Hematopoietic multipotent progenitor cell treated with erythropoietin and hydrocortisone succinate and interleukin-3 and kit ligand, for 8 days (in vitro differentiated cells): ENCODE measurements around the gene SERTAD1.
"Not testable (repeated sequence)": the region's sequence is repeated elsewhere in the genome, so short reads cannot be mapped to it uniquely, and the experiment has no call there.

Source experiments
- DNase-seq: peaks from one replicate; pipeline ENCODE4 v3.0.0-alpha.2; 2015

Gene SERTAD1, protein sequence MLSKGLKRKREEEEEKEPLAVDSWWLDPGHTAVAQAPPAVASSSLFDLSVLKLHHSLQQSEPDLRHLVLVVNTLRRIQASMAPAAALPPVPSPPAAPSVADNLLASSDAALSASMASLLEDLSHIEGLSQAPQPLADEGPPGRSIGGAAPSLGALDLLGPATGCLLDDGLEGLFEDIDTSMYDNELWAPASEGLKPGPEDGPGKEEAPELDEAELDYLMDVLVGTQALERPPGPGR

DNA sequence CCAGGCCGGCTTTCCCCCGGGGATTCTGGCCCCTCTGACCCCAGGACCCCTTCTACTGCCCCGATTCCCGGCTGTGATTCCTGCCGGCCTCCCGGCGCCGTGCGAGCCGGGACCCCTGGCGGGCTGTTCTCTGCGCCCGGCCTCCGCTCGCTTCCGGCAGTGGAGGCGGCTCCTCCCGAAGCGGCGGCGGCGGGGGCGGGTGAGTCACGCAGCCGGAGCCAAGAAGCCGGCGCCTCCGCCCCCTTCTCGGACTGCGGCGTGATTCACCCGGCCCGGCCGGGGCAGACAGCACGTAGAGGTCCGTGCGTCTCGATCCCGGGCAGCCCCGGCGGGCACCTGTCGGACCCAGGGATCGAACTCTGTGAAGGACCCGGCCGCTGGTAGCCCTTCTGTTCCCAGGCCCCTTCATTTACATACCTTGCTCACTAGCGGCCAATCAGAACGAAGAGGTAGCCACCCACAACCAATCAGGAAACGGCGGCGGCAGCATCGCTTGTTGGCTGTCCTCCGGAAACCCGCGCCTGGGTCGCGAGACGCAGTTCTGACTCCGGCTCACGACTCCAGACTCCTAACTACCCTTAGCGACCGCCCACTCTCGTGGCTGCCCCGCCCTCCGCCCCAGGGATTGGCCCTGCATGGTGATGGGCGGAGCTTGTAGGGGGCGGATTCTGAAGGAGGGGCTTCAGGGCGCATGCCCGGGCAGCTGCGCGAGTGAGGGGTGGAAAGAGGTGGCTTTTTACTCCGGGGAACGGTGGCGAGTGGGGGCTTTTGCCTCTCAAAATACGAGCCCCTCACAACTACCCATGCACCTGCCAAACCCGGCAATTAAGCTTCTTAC lies at the start of gene SERTAD1:
Gene SERTAD1, minus strand, starts transcription at position 543 of the 838 bp plus-strand sequence. CDS start 2,446 bp downstream, outside the sequence.
- peak; percentile 99 for DNase-seq

DNA sequence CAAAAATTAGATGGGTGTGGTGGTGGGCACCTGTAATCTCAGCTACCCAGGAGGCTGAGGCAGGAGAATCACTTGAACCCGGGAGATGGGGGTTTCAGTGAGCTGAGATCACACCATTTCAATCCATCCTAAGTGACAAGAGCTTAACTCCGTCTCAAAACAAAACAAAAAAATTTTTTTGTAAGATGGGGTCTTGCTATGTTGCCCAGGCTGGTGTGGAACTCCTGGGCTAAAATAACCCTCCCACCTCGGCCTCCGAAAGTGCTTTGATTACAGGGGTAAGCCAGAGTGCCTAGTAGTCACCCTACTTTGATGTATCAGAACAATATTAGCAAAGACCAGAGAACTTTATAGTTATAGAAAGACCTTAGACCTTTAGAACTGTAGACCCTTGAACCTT lies 48.9 kb upstream of the SERTAD1 start:
- no peak for DNase-seq

DNA sequence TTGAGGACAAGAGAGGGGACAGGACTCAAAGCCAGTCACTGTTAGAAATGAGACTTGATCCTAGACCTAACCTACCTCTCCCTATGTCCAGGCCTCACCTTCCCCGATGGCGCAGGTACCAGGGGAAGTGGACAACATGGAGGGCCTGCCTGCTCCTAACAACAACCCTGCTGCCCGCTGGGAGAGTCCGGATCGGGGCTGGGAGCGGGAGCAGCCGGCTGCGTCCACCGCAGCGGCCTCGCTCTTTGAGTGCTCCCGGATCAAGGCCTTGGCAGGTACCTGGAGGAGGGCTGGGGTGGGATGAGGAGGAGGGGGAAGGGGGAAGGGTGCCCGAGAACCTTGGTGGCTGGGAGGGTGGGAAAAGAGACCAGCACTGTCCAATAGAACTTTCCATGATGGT lies 46.7 kb upstream of the SERTAD1 start:
- no peak for DNase-seq

DNA sequence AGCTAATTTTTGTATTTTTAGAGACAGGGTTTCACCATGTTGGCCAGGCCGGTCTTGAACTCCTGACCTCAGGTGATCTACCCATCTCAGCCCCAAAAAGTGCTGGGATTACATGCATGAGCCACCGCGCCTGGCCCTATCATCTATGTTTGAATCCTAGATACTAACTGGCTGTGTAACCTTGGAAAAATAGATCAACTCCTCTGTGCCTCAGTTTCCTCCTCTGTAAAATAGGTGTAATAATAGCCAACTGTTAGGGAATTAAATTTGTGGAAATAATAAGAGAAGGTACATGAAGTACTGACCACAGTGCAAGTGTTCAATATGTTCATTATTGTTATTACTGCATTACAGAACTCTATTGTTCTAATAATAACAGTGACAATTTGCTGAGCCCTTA lies 45.3 kb upstream of the SERTAD1 start:
- DNase-seq, result no peak

DNA sequence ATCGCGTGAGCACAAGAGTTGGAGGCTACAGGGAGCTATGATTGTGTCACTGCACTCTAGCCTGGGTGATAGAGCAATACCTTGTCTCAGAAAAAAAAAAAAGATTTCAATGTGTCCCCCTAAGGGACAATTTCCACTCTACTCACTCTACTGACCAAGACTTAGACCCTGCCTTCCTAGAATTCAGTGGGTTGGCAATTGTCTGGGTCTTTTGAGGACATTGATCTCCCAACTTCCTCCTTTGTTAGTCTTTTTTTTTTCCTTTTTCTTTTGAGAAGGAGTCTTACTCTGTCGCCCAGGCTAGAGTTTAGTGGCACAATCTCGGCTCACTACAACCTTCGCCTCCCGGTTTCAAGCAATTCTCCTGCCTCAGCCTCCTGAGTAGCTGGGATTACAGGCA lies 43.2 kb upstream of the SERTAD1 start:
- no peak for DNase-seq

DNA sequence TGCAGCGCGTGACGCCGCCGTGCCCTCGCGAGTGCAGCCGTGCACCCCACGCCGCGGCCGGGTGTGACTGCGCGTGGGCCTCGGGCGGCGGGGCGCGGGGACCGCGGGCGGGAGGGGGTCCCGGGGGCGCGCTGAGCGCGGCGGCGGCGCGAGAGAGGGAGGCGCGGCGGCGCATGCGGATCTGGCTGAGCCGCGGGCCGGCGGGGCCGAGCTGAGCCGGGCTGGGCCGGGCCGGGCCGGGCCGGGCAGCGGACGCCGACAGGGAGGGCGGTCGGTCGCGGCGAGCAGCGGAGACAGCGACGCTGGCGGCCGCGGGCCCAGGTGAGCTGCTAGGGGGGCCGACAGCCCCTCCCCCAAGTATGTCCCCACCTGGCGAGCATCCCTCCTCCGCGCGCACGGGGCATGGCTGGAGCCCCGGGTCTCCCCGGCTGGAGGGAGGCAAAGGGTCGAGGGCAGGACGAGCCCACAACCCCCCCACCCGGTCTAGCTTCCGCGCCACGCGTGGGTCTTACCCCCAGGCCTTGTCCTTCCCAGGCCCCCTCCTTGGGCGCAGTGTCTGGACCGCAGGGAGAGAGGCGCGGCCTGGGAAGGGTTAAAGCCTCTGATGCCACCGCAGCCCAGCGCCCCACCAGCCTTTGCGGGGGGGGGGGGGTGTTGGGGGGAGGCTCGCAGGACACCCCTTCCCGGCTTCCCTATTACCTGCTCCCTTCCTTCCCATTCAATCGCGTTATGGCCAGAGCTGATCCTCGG lies 41.4 kb upstream of the SERTAD1 start, which contains the start of gene SPTBN4:
Gene SPTBN4, plus strand, starts transcription at position 17 of the 750 bp plus-strand sequence. CDS start 5,621 bp downstream, outside the sequence.
- no peak for DNase-seq

DNA sequence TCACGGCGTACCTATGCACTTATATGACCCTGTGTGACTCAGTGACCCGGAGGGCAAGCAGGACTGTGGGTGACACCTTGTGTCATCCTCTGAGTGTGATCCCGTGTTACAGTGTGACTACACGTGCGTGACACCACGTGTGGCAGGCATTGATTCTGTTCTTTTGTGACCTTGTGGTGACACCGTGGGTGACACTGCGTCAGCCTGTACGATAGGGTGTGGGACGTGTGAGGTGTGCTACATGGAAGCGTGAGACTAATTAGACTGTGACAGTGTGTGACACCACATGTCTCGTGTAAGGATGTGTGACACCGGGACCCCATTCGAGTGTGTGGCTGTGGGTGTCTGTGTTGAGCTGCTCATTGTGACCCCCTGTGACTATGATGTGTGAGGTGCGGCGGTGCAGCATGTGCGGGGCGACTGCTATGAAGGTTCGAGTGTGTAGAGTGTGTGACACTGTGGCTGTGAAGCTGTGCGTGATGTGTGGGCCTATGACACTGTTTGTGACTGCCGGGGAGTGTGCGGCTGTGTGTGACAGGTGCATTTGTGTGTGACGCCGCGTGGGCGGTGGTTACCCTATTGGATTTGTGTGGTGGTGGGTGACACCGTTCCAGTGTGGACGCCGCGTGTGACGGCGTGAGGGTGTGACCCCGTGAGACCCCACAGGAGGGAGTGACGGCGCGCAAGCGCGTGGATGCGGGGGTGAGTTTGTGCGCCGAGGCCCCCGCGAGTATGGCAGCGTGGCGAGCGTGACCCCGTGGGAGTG lies 40.6 kb upstream of the SERTAD1 start:
- no peak for DNase-seq

DNA sequence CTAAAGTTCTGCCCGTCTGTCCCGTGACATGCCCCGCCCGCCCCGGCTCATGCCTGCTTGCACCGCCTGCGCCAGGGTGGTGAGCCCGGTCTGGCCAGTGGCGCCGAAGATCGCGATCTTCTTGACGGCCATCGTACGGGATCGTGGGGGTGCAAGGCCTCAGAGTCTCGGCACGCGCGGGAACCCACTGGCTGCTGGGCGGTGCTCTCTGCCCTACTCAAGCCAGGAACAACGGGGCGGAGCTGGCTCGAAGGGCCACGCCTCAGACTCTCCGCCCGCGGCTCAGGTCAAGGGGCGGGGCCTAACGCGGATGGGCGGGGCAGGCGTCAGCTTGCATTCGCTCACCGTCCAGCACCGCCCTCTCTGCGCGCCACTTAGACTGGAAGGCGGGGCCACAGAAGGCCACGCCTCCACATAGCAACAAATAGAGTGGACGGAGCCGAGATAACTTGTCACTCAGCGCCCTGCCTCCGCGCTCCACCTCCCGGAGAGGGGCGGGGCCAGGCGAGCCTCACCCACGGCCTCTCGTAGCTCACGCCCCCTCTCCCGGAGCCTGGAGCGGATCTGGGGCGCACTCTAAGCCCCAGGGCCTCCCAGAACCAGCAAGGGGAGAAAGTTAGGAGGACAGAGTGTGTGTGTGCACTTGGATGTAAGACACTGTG lies 39.9 kb upstream of the SERTAD1 start, which contains the start of gene BLVRB:
Gene BLVRB, minus strand, starts transcription at position 189 of the 662 bp plus-strand sequence. Its CDS starts 57 bp downstream, at position 132.
- peak; percentile 100 for DNase-seq

DNA sequence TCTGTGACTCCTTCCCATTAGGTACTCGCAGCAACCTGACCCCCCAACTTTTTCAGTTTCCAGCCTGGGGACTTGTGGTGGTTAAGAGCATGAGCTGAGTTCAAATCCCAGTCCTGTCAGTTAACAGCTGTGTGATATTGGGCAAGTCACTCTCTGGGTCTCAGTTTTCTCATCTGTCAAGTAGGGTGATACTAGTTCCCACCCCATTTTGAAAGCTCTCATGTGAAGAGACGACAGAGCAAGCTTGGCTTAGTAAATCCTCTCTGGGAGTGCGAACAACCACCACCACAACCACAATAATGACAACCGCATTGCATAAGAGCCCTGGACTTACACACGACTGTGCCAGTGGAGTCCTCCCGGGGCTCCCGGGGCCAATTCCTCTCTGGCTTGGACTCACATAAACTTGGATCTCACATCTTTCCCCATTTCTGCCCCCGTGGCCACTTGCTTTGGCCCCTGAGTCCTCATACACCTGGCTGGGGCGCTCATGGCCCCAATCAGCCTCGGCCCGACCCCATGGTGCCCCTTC lies 39.3 kb upstream of the SERTAD1 start:
- DNase-seq, result peak; percentile 90

DNA sequence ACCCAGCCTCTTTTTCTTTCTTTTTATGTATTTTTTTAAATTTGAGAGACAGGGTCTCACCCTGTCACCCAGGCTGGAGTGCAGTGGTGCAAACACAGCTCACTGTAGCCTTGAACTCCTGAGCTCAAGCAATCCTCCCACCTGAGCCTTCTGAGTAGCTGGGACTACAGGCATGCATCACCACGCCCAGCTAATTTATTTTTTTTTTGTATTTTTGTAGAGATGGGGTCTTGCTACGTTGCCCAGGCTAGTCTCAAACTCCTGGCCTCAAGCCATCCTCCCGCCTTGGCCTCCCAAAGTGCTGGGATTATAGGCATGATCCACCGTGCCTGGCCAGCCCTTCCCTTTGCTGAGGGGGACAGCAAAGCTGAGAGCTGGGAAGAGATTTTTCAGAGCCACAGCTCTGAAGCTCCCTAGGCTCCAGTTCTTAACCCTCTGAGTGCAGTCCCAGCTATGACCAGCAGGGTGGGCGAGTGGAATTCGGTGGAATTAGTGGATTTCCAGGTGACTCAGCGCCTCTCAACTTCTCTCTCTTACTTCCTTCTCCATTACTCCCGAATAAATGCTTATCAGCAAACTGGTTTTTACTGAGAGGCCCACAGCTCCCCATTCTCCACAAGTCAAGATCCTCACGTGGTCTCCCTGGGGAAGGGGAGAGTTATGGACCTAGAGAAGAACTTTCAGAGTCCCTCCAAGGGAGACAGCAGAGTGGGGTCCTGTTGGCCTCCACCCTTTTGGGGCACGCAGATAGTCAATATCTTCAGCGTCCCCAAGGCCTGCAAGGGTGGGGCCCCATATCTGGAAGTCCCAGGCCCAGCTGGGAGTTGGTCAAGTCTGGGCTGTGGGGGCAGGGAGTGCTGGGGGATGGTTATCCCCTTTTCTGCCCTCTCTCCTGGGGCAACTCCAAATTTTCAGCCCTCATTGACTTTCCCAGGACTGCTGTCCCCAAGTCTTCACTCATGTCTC lies 38.5 kb upstream of the SERTAD1 start:
- DNase-seq, result peak; percentile 98

DNA sequence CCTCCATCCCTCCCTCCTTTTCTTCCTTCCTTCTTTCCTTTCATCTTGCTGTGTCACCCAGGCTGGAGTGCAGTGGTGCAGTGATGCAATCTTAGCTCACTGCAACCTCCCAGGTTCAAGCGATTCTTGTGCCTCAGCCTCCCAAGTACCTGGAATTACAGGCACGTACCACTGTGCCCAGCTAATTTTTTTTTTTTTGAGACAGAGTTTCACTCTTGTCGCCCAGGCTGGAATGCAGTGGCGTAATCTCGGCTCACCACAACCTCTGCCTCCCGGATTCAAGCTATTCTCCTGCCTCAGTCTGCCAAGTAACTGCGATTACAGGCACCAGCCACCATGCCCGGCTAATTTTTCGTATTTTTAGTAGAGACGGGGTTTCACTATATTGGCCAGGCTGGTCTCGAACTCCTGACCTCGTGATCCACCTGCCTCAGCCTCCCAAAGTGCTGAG lies 37.8 kb upstream of the SERTAD1 start:
- not testable (repeated sequence) for DNase-seq

DNA sequence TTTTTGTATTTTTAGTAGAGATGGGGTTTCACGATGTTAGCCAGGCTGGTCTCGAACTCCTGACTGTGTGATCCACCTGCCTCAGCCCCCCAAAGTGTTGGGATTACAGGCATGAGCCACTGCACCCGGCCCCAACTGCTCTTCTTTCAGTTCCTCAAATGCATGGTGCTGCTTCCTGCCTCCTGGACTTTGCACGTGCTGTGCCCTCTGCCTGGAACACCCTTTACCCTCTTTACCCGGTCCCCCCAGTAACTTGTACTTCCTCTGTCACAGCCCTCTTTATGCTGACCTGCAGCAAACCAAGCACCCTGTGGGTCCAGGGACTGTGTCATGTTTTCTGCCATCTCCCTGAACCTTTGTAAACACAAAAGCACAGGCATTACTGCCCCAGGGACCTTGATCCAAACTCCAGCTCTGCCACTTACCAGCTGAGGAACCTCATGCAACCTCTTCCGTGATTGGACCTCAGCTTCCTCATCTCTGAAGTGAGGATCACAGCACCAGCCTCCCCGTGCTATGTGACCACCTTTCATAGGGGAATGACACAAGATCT lies 36.0 kb upstream of the SERTAD1 start:
- no peak for DNase-seq

DNA sequence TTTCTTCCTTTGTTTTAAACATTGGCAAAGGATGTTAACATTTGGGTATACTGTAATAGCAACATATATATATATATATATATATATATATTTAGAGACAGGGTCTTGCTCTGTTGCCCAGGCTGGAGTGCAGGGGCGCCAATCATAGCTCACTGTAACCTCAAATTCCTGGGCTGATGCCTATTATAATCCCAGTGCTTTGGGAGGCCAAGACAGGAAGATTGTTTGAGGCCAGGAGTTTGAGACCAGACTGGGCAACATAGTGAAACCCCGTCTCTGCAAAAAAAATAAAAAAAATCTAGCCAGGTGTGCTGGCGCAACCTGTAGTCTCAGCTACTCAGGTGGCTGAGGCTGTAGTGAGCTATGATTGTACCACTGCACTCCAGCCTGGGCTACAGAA lies 34.4 kb upstream of the SERTAD1 start:
- DNase-seq, result no peak

DNA sequence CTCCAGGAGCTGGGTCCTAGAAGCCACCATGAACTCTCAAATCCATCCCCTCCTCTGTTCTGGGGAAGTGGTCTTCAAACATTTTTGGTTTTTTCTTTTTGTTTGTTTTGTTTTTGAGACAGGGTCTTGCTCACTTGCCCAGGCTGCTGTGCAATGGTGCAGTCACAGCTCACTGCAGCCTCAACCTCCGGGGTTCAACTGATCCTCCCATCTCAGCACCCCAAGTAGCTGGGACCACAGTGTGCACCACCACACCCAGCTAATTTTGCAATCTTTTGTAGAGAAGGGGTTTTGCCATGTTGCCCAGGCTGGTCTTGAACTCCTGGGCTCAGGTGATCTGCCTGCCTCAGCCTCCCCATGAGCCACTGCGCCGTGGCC lies 32.8 kb upstream of the SERTAD1 start:
- DNase-seq, result no peak

DNA sequence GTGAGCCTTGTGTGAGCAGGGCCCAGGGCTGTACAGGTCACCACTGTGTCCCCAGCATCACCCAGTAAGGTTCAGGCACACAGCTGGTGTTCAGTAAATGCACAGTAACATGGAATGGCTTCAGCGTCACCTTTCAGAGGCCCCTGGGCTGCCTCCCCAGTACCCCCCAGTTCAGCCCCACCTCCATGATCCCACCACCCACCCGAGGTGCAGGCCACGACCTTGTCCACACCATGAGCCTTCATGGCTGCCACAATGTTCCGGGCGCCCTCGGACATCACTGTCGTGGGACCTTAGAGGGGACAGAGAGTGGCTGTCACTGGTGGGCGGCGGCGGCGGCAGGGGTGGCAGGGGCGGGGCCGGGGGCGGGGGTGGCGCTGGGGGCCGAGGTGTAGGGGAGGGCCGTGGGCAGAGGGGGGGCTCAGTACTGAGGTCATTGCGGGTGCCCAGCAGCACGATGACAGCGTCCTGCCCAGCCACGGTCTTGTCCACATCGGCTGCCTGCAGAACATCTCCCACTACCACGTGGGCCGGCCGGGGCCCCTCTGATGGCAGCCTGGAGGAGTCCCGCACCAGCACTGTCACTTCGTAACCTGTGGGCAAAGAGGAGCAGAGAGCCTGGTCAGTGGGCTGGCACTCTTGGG lies 32.3 kb upstream of the SERTAD1 start:
- no peak for DNase-seq

DNA sequence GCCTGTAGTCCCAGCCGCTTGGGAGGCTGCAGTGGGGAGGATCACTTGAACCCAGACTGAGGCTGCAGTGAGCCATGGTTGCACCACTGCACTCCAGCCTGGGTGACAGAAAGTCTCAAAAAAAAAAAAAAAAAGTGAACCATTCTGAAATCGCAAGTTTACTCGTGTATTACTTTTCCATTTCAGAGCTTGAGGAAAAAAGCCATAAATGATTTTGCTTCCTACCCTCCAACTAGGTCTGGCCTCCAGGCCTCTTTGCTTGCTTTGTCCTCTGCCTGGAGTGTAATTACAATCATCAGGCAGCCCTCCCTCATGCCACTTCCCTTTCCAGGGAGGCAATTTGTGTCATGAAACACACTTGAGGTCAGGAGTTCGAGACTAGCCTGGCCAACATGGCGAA lies 31.3 kb upstream of the SERTAD1 start:
- DNase-seq, result no peak

DNA sequence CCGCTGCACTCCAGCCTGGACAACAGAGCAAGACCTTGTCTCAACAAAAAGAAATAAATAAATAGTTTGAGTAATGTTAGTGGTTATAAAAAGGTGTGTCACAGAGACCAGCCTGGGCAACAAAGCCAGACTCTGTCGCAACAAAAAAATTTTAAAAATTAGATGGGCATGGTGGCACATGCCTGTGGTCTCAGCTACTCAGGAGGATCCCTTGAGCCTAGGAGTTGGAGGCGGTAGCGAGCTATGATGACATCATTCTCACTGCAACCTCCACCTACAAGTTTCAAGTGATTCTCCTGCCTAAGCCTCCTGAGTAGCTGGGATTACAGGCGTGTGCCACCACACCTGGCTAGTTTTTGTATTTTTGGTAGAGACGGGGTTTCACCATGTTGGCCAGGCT lies 28.2 kb upstream of the SERTAD1 start:
- not testable (repeated sequence) for DNase-seq

DNA sequence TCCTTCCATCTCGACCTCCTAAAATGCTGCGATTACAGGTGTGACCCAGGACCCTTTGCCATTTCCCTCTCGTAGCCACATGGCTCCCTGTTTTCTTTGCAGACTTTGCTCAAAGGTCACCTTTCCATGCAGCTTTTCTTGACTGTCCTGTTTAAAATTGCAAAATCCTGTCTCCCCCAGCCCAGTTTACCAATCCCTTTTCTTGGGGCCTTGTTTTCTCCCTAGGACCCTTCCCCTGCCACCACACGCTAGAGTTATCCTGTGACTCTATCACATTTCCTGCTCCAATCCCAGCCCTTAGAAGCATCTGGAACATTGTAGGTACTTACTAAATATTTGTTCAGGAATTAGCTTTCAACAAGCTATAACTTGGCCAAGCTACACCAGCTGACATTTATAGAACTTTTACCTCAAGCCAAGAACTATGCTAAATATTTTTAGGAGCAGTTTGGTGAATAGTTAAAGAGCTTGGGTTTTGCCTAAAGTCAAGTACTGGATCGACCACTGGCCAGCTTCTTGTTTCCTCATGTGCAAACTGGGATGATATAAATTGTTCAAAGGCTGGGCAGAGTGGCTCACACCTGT lies 27.5 kb upstream of the SERTAD1 start:
- no peak for DNase-seq

DNA sequence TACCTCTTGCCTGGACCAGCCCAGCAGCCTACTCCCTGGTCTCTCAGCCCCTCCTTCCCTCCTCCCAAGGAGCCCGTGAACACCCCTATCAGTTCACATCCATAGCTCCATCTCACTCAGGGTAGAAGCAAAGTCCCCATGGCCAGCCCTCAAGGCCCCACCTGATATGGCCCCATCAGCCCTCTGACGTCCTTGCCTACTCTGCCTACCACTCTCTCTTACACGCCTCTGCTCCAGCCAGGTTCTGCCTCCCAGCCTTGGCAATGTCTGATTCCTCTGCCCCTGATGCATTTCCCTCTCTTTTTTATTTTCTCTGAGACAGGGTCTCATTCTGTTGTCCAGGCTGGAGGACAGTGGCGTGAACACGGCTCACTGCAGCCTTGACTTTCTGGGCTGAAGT lies 26.2 kb upstream of the SERTAD1 start:
- DNase-seq, result no peak
